ENCODE measurements around the gene LRRC8D. TPM values are rescaled to one million over a fixed set of nuclear protein-coding genes. Genes with fewer than 3 reads are reported as not detected.

The LRRC8D gene
- total RNA-seq, 3 donors from 2014 or later (not counting 1 experiment from before 2014, with no cell fraction given): 16.2 to 26.2 (median 17.1) TPM

GRCh38 chr1:89779151-89779940, 41.5 kb upstream of the LRRC8D start:
- H3K27ac Mint-ChIP-seq: no peak overlapping the region

GRCh38 chr1:89780721-89781120, 40.1 kb upstream of the LRRC8D start:
- 73% methylated on average over 2 of the region's 2 CpGs for WGBS (ENCODE audit: insufficient coverage)
- ATAC-seq (peak in 2 of 3 donors; percentile 50 to 52), DNase-seq (peak in 1 of 2 donors; percentile 67)
- Histone ChIP-seq H3K4me3 (ENCODE audit: low read length) (no peak overlapping the region), H3K27me3 (ENCODE audit: control insufficient read depth, insufficient read depth, low read length) (no peaks in the 10 kb centered on the region), H3K27ac (ENCODE audit: low read length) (no peak overlapping the region), H3K9me3 (ENCODE audit: control insufficient read depth, insufficient read depth, low read length) (no peaks in the 10 kb centered on the region), H3K36me3 (ENCODE audit: control insufficient read depth, insufficient read depth, low read length) (no peaks in the 10 kb centered on the region), H3K4me1 (ENCODE audit: control insufficient read depth, insufficient read depth, low read length) (no peaks in the 10 kb centered on the region)
- Mint-ChIP-seq H3K36me3 (no peaks in the 10 kb centered on the region), H3K27ac (no peak overlapping the region), H3K9me3 (no peaks in the 10 kb centered on the region), H3K4me1 (peaks cover 10 to 11% of the 10 kb centered on the region in 2 donors), H3K4me3 (no peak overlapping the region), H3K27me3 (ENCODE audit: low read depth in 2 of 2) (peaks cover 13 to 22% of the 10 kb centered on the region in 2 donors)
- TF ChIP-seq CTCF (IDR thresholded peaks at IDR 0.05): no peak
- intact Hi-C loops (cut with micrococcal nuclease): no loop called here

More at GRCh38 chr1:89779151-89779940, 41.5 kb upstream of the LRRC8D start:
- ATAC-seq: no peak
- DNase-seq: no peak
- Mint-ChIP-seq H3K4me3 (no peak overlapping the region), H3K4me1 (peaks cover 14 to 15% of the 10 kb centered on the region in 2 donors), H3K27me3 (ENCODE audit: low read depth in 2 of 2) (peaks cover 13 to 22% of the 10 kb centered on the region in 2 donors), H3K9me3 (no peaks in the 10 kb centered on the region), H3K36me3 (no peaks in the 10 kb centered on the region)
- H3K27ac ChIP-seq (ENCODE audit: low read length): no peak overlapping the region
- WGBS (ENCODE audit: insufficient coverage): 87% methylated on average over 6 of the region's 6 CpGs
- no peaks in the 10 kb centered on the region for H3K27me3 ChIP-seq (ENCODE audit: control insufficient read depth, insufficient read depth, low read length)
- H3K4me3 ChIP-seq (ENCODE audit: low read length): no peak overlapping the region
- no peak for TF ChIP-seq CTCF (IDR thresholded peaks at IDR 0.05)
- H3K36me3 ChIP-seq (ENCODE audit: control insufficient read depth, insufficient read depth, low read length): no peaks in the 10 kb centered on the region
- H3K9me3 ChIP-seq (ENCODE audit: control insufficient read depth, insufficient read depth, low read length): no peaks in the 10 kb centered on the region
- intact Hi-C loops (cut with micrococcal nuclease): no loop called here
- H3K4me1 ChIP-seq (ENCODE audit: control insufficient read depth, insufficient read depth, low read length): no peaks in the 10 kb centered on the region

- H3K36me3 Mint-ChIP-seq: no peaks in the 10 kb centered on the region
- Histone ChIP-seq H3K27me3 (ENCODE audit: control insufficient read depth, insufficient read depth, low read length) (no peaks in the 10 kb centered on the region), H3K36me3 (ENCODE audit: control insufficient read depth, insufficient read depth, low read length) (no peaks in the 10 kb centered on the region), H3K4me3 (ENCODE audit: low read length) (no peak overlapping the region), H3K27ac (ENCODE audit: low read length) (no peak overlapping the region), H3K9me3 (ENCODE audit: control insufficient read depth, insufficient read depth, low read length) (no peaks in the 10 kb centered on the region), H3K4me1 (ENCODE audit: control insufficient read depth, insufficient read depth, low read length) (no peaks in the 10 kb centered on the region)
- DNase-seq: peak in 1 of 2 donors; percentile 87
- WGBS (ENCODE audit: insufficient coverage): 21% methylated on average over 4 of the region's 4 CpGs
- ATAC-seq: peak in 2 of 3 donors; percentile 44 to 53
- H3K27ac Mint-ChIP-seq: peak overlapping the region in 1 of 2 donors; percentile 48
- no peak for TF ChIP-seq CTCF (IDR thresholded peaks at IDR 0.05)
- H3K9me3 Mint-ChIP-seq: no peaks in the 10 kb centered on the region
- peaks cover 8% of the 10 kb centered on the region in 2 donors for H3K4me1 Mint-ChIP-seq
- H3K27me3 Mint-ChIP-seq (ENCODE audit: low read depth in 2 of 2): peaks cover 13 to 27% of the 10 kb centered on the region in 2 donors
- H3K4me3 Mint-ChIP-seq: no peak overlapping the region
- intact Hi-C loops (cut with micrococcal nuclease): no loop called here
These were observed 39.2 kb upstream of the LRRC8D start for GRCh38 chr1:89781494-89782126.

Measured in natural killer cell (primary cell).